Measurements from ENCODE around the gene SLC2A9. TPM values are rescaled to one million over a fixed set of nuclear protein-coding genes. Genes with fewer than 3 reads are reported as not detected.

The SLC2A9 gene
- polyA plus RNA-seq, 4 donors, result 8.5 to 11.3 (median 9.6) TPM

Other genes with a start within 250 kb of the SLC2A9 start
- under 1 TPM; 0.44 to 0.69 (median 0.62) TPM for gene DRD5, start 239.9 kb downstream of the SLC2A9 start, polyA plus RNA-seq (ENCODE audit: insufficient read length in 4 of 4)
- 100 to 1,000 TPM; 151 to 225 (median 187) TPM for gene WDR1, start 95.3 kb upstream of the SLC2A9 start, polyA plus RNA-seq (ENCODE audit: insufficient read length in 4 of 4)

Data from left renal cortex interstitium (tissue), 4 donors.